HG03045 (cell line): ENCODE data around the gene APOL6.
"Not testable (repeated sequence)": the region's sequence is repeated elsewhere in the genome, so short reads cannot be mapped to it uniquely, and the experiment has no call there.

Source experiments
- ATAC-seq: cut with Tn5 transposase; IDR thresholded peaks from one replicate; pipeline ENCODE4 v1.9.1; 2021; ENCODE audit warnings: mild to moderate bottlenecking, moderate library complexity; ENCODE audit not compliant: unreplicated experiment

APOL6 gene

GRCh38 chr22:35674335-35674734, 26.1 kb downstream of the APOL6 start:
- ATAC-seq, result no peak

- not testable (repeated sequence) for ATAC-seq
Measured at GRCh38 chr22:35676065-35676464, 27.8 kb downstream of the APOL6 start.

GRCh38 chr22:35677460-35678187, 29.4 kb downstream of the APOL6 start:
- no peak for ATAC-seq

- ATAC-seq, result no peak
Measured at GRCh38 chr22:35678836-35679235, 30.6 kb downstream of the APOL6 start.

GRCh38 chr22:35679492-35679891, 31.2 kb downstream of the APOL6 start:
- not testable (repeated sequence) for ATAC-seq

GRCh38 chr22:35681454-35682052, 33.3 kb downstream of the APOL6 start:
- no peak for ATAC-seq

- ATAC-seq, result no peak
Measured at GRCh38 chr22:35683560-35683959, 35.3 kb downstream of the APOL6 start.

- no peak for ATAC-seq
Measured at GRCh38 chr22:35684270-35684700, 36.0 kb downstream of the APOL6 start.

- no peak for ATAC-seq
Measured at GRCh38 chr22:35684732-35685131, 36.5 kb downstream of the APOL6 start.

- no peak for ATAC-seq
Measured at GRCh38 chr22:35685731-35686130, 37.5 kb downstream of the APOL6 start.

GRCh38 chr22:35686298-35686697, 38.1 kb downstream of the APOL6 start:
- ATAC-seq, result no peak

GRCh38 chr22:35687461-35687860, 39.2 kb downstream of the APOL6 start:
- no peak for ATAC-seq

GRCh38 chr22:35688913-35689675, 40.8 kb downstream of the APOL6 start:
- ATAC-seq, result no peak

- ATAC-seq, result no peak
Measured at GRCh38 chr22:35690001-35690400, 41.8 kb downstream of the APOL6 start.

- no peak for ATAC-seq
Measured at GRCh38 chr22:35695202-35695601, 47.0 kb downstream of the APOL6 start.

GRCh38 chr22:35697142-35697541, 48.9 kb downstream of the APOL6 start:
- no peak for ATAC-seq

- not testable (repeated sequence) for ATAC-seq
Measured at GRCh38 chr22:35699852-35700251, 51.6 kb downstream of the APOL6 start.

- no peak for ATAC-seq
Measured at GRCh38 chr22:35703861-35704584, 55.8 kb downstream of the APOL6 start.

- no peak for ATAC-seq
Measured at GRCh38 chr22:35705141-35705540, 56.9 kb downstream of the APOL6 start.

GRCh38 chr22:35708453-35708852, 60.2 kb downstream of the APOL6 start:
- no peak for ATAC-seq

GRCh38 chr22:35708917-35709316, 60.7 kb downstream of the APOL6 start:
- ATAC-seq, result no peak
